ENCODE data around the gene STK16. TPM values are rescaled to one million over a fixed set of nuclear protein-coding genes. Genes with fewer than 3 reads are reported as not detected.
A peak's percentile ranks its signal among the peaks of the same experiment; 100 is the strongest.
"Not testable (repeated sequence)": the region's sequence is repeated elsewhere in the genome, so short reads cannot be mapped to it uniquely, and the experiment has no call there.

Gene STK16, protein sequence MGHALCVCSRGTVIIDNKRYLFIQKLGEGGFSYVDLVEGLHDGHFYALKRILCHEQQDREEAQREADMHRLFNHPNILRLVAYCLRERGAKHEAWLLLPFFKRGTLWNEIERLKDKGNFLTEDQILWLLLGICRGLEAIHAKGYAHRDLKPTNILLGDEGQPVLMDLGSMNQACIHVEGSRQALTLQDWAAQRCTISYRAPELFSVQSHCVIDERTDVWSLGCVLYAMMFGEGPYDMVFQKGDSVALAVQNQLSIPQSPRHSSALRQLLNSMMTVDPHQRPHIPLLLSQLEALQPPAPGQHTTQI
- total RNA-seq (10 to 100 TPM; 19.7 to 22.6 TPM), polyA plus RNA-seq (10 to 100 TPM; 26.8 to 37.2 TPM)
- long read RNA-seq, donor 1, transcript STK16-204 (8 exons, 2,868 nt) = major isoform, 5 of 7 reads
- long read RNA-seq, donor 1, partial matches to known transcripts = 1 of 7 reads
- long read RNA-seq, donor 1, other reads (novel, unspliced or antisense) = 0 of 7 reads
- long read RNA-seq, donor 2, partial matches to known transcripts = 1 of 4 reads
- long read RNA-seq, donor 2, other reads (novel, unspliced or antisense) = 2 of 4 reads

DNA sequence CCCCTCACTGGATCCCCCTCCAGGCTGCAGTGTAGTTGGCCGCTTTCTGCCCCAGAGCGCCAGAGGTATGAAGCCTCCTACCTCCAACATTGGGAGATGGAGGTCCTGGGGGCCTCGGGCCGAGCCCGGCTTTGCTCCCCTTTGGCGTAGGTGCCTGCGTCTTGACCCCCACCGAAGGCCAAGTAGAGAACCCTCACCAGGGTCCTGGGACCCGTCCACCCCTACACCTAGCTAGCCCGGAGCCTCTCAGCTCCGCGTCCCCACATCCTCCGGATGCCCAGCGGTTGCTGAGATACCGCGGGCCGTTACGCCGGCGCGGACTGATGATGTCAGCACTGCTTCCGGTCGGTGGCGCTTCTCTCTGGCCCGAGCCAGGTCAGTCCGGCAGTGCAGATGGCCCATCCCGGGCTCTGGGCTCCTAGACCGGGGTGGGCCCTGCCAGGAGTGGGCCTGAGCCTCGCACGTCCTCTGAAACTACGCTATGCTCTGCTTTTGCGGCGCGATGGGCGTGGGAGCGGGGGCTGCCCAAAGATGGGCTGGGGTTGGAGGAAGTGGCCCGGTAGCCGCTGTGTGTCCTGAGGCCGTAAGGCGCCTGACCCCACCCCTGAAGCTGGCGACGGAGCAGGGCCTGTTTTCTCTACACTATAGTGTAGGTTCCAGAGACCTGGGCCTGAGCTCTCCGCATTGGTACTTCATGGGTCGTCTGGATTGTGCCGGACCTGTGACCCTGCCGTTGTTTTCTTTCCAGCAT, at the start of gene STK16, which contains the start of gene GLB1L:
TSS of gene STK16 (plus strand) at position 332 of the 751 bp plus-strand sequence. CDS start 521 bp downstream, outside the sequence.
TSS of gene GLB1L (minus strand) at position 297 of the 751 bp plus-strand sequence. CDS start 1,871 bp downstream, outside the sequence.
- peak within 1 kb of the TSS; percentile 37 to 75 for H3K4me3 ChIP-seq (ENCODE audit: low read length in 2 of 2)
- no peaks in the 10 kb centered on the region for H3K9me3 ChIP-seq (ENCODE audit: control insufficient read depth, low read length)
- DNase-seq (peak; percentile 97 to 99), ATAC-seq (ENCODE audit: low FRiP score) (peak; percentile 95)
- no peaks in the 10 kb centered on the region for H3K27me3 ChIP-seq (ENCODE audit: control insufficient read depth in 1 of 2, insufficient read depth in 2 of 2, low read length in 1 of 2)
- intact Hi-C loops (cut with DNase I) = loop anchor here in 1 of 2 donors (5.0 kb wide), 1 partner anchor 47 kb away; no protein-coding TSS in a partner anchor
- no peaks in the 10 kb centered on the region for H3K36me3 ChIP-seq (ENCODE audit: control insufficient read depth in 1 of 2, insufficient read depth in 2 of 2, low read length in 1 of 2)
- H3K27ac ChIP-seq (ENCODE audit: low read depth in 1 of 2, low read length in 2 of 2) = peak within 1 kb of the TSS; percentile 36 to 80
- H3K4me1 ChIP-seq (ENCODE audit: control insufficient read depth in 1 of 2, insufficient read depth in 2 of 2, low read length in 2 of 2) = no peaks in the 10 kb centered on the region
- 0% methylated on average over 46 of the region's 46 CpGs for WGBS, 2 donors

DNA sequence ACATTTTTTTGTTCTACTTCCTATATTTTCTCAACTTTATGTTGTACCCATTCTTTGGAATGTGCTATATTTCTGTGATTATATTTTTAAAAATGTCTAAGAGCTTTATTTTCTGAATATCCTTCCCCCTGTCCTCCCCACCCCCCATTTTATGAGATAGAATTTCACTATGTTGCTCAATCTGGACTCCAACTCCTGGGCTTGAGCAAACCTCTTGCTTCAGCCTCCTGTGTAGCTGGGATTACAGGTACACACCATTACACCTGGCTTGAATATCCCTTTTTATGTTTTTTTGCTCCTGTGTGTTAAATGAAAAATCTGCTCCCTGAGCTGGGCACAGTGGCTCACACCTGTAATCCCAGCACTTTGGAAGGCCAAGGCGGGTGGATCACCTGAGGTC, 47.9 kb upstream of the STK16 start:
- Histone ChIP-seq H3K4me3 (ENCODE audit: low read length in 2 of 2) (no peak overlapping the region), H3K27ac (ENCODE audit: low read depth in 1 of 2, low read length in 2 of 2) (no peak overlapping the region), H3K36me3 (ENCODE audit: control insufficient read depth in 1 of 2, insufficient read depth in 2 of 2, low read length in 1 of 2) (no peaks in the 10 kb centered on the region), H3K27me3 (ENCODE audit: control insufficient read depth in 1 of 2, insufficient read depth in 2 of 2, low read length in 1 of 2) (no peaks in the 10 kb centered on the region), H3K4me1 (ENCODE audit: control insufficient read depth in 1 of 2, insufficient read depth in 2 of 2, low read length in 2 of 2) (no peaks in the 10 kb centered on the region), H3K9me3 (ENCODE audit: control insufficient read depth, low read length) (no peaks in the 10 kb centered on the region)
- DNase-seq (no peak), ATAC-seq (ENCODE audit: low FRiP score) (no peak)
- intact Hi-C loops (cut with DNase I) = no loop called here
- WGBS, 2 donors = 89 to 100% methylated on average over 1 of the region's 1 CpG

DNA sequence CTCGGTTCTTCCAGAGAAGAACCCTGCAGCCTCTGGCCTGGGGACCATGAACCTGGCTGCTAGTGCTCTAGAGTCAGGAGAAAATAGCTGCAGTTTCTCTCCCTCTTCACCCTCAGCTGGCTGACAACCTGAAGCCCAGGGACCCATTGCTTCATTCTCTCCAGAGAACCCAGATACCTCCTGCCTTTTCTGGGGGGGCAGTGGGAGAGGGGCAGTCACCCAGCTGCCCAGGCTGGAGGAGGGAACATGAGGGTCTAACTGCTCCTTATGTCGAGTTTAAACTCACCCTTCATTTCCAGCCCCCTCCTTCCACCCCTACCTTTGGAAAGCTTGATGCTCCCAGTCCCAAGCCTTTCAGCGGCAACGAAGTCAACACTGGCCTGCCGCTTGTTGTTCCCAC, 46.3 kb upstream of the STK16 start:
- Histone ChIP-seq H3K36me3 (ENCODE audit: control insufficient read depth in 1 of 2, insufficient read depth in 2 of 2, low read length in 1 of 2) (no peaks in the 10 kb centered on the region), H3K9me3 (ENCODE audit: control insufficient read depth, low read length) (no peaks in the 10 kb centered on the region), H3K27me3 (ENCODE audit: control insufficient read depth in 1 of 2, insufficient read depth in 2 of 2, low read length in 1 of 2) (no peaks in the 10 kb centered on the region), H3K27ac (ENCODE audit: low read depth in 1 of 2, low read length in 2 of 2) (no peak overlapping the region), H3K4me3 (ENCODE audit: low read length in 2 of 2) (no peak overlapping the region), H3K4me1 (ENCODE audit: control insufficient read depth in 1 of 2, insufficient read depth in 2 of 2, low read length in 2 of 2) (no peaks in the 10 kb centered on the region)
- intact Hi-C loops (cut with DNase I) = no loop called here
- DNase-seq (no peak), ATAC-seq (ENCODE audit: low FRiP score) (no peak)
- WGBS, 2 donors = 64 to 74% methylated on average over 5 of the region's 5 CpGs

DNA sequence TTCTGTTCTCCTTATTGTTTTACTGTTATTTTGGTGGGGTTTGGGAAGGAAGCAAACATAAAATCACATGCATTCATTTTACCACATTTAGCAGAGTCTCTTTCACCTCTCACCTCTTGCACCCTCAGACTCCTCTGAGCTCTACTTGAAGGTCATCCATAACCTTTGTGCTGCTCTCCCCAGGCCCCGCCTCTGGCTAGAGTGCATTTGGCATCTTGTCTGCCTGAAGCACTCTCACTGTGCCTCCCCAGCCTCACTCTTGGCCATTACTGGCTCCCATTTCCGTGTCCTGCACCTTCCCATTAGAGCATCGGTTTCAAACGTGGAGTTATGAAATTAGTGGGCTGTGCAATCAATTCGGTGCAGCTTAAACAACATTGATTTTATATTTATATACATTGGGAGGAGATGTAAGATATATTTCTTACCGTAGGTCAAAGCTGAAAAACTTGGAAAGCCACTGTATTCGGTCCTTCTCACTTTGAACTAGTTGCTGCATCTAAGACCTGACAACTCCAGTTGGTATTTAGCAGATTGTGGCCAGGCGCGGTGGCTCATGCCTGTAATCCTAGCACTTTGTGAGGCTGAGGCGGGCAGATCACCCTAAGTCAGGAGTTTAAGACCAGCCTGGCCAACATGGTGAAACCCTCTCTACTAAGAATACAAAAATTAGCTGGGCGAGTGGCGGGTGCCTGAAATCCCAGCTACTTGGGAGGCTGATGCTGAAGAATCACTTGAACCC, 45.6 kb upstream of the STK16 start:
- ATAC-seq (ENCODE audit: low FRiP score) (no peak), DNase-seq (no peak)

DNA sequence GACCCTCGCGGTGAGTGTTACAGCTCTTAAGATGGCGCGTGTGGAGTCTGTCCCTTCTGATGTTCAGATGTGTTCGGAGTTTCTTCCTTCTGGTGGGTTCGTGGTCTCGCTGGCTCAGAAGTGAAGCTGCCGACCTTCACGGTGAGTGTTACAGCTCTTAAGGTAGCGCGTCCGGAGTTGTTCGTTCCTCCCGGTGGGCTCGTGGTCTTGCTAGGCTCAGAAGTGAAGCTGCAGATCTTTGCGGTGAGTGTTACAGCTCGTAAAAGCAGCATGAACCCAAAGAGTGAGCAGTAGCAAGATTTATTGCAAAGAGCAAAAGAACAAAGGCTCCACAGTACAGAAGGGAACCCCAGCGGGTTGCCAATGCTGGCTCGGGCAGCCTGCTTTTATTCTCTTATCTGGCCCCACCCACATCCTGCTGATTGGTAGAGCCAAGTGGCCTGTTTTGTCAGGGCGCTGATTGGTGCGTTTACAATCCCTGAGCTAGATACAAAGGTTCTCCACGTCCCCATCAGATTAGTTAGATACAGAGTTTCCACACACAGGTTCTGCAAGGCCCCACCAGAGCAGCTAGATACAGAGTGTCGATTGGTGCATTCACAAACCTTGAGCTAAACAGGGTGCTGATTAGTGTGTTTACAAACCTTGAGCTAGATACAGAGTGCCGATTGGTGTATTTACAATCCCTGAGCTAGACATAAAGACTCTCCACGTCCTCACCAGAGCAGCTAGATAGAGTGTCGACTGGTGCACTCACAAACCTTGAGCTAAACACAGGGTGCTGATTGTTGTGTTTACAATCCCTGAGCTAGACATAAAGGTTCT, 44.6 kb upstream of the STK16 start:
- H3K27me3 ChIP-seq (ENCODE audit: control insufficient read depth in 1 of 2, insufficient read depth in 2 of 2, low read length in 1 of 2); H3K27ac ChIP-seq (ENCODE audit: low read depth in 1 of 2, low read length in 2 of 2); H3K4me1 ChIP-seq (ENCODE audit: control insufficient read depth in 1 of 2, insufficient read depth in 2 of 2, low read length in 2 of 2); H3K9me3 ChIP-seq (ENCODE audit: control insufficient read depth, low read length); DNase-seq; intact Hi-C loops (cut with DNase I); ATAC-seq (ENCODE audit: low FRiP score); H3K36me3 ChIP-seq (ENCODE audit: control insufficient read depth in 1 of 2, insufficient read depth in 2 of 2, low read length in 1 of 2); H3K4me3 ChIP-seq (ENCODE audit: low read length in 2 of 2): not testable (repeated sequence)
- 72 to 73% methylated on average over 24 to 25 of the region's 26 CpGs for WGBS, 2 donors

More for the DNA sequence above, 45.6 kb upstream of the STK16 start:
- H3K9me3 ChIP-seq (ENCODE audit: control insufficient read depth, low read length) = no peaks in the 10 kb centered on the region
- H3K36me3 ChIP-seq (ENCODE audit: control insufficient read depth in 1 of 2, insufficient read depth in 2 of 2, low read length in 1 of 2) = no peaks in the 10 kb centered on the region
- H3K27ac ChIP-seq (ENCODE audit: low read depth in 1 of 2, low read length in 2 of 2) = no peak overlapping the region
- 80 to 82% methylated on average over 12 of the region's 12 CpGs for WGBS, 2 donors
- H3K27me3 ChIP-seq (ENCODE audit: control insufficient read depth in 1 of 2, insufficient read depth in 2 of 2, low read length in 1 of 2) = no peaks in the 10 kb centered on the region
- intact Hi-C loops (cut with DNase I) = no loop called here
- H3K4me1 ChIP-seq (ENCODE audit: control insufficient read depth in 1 of 2, insufficient read depth in 2 of 2, low read length in 2 of 2) = no peaks in the 10 kb centered on the region
- no peak overlapping the region for H3K4me3 ChIP-seq (ENCODE audit: low read length in 2 of 2)

DNA sequence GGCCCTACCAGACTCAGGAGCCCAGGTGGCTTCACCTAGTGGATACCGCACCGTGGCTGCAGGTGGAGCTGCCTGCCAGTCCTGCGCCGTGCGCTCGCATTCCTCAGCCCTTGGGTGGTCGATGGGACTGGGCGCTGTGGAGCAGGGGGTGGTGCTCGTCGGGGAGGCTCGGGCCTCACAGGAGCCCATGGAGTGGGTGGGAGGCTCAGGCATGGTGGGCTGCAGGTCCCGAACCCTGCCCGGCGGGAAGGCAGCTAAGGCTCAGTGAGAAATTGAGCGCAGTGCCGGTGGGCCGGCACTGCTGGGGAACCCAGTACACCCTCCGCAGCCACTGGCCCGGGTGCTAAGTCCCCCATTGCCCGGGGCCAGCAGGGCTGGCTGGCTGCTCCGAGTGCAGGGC, 43.9 kb upstream of the STK16 start:
- intact Hi-C loops (cut with DNase I); H3K27me3 ChIP-seq (ENCODE audit: control insufficient read depth in 1 of 2, insufficient read depth in 2 of 2, low read length in 1 of 2); H3K4me1 ChIP-seq (ENCODE audit: control insufficient read depth in 1 of 2, insufficient read depth in 2 of 2, low read length in 2 of 2); H3K9me3 ChIP-seq (ENCODE audit: control insufficient read depth, low read length); H3K4me3 ChIP-seq (ENCODE audit: low read length in 2 of 2); ATAC-seq (ENCODE audit: low FRiP score); H3K27ac ChIP-seq (ENCODE audit: low read depth in 1 of 2, low read length in 2 of 2); H3K36me3 ChIP-seq (ENCODE audit: control insufficient read depth in 1 of 2, insufficient read depth in 2 of 2, low read length in 1 of 2); DNase-seq: not testable (repeated sequence)
- WGBS, 2 donors = 90 to 92% methylated on average over 20 to 21 of the region's 21 CpGs

DNA sequence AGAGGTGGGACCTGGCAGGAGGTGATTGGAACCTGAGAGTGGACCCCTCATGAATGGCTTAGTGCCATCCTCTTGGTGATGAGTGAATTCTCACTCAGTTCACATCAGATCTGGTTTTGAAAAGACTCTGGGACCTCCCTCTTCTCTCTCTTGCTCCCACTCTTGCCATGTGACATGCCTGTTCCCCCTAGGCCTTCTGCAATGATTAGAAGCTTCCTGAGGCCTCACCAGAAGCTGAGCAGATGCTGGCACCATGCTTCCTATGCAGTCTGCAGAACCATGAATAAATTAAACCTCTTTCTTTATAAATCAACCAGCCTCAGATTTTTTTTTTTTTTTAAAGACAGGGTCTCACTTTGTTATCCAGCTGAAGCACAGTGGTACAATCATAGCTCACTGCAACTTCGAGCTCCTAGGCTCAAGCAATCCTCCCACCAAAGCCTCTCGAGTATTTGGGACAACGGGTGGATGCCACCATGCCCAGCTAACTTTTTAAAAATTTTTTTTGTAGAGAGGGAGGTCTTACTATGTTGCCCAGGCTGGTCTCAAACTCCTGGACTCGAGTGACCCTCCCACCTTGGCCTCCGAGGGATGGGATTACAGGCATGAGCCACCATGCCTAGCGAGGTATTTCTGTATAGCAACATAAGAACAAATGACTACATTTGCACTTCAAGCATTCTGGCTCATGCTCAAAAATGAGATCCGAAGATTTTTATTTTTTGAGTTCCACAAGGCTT, 40.7 kb upstream of the STK16 start:
- no peaks in the 10 kb centered on the region for H3K27me3 ChIP-seq (ENCODE audit: control insufficient read depth in 1 of 2, insufficient read depth in 2 of 2, low read length in 1 of 2)
- no peaks in the 10 kb centered on the region for H3K9me3 ChIP-seq (ENCODE audit: control insufficient read depth, low read length)
- H3K4me1 ChIP-seq (ENCODE audit: control insufficient read depth in 1 of 2, insufficient read depth in 2 of 2, low read length in 2 of 2) = no peaks in the 10 kb centered on the region
- no peak overlapping the region for H3K4me3 ChIP-seq (ENCODE audit: low read length in 2 of 2)
- DNase-seq (no peak), ATAC-seq (ENCODE audit: low FRiP score) (no peak)
- H3K36me3 ChIP-seq (ENCODE audit: control insufficient read depth in 1 of 2, insufficient read depth in 2 of 2, low read length in 1 of 2) = peaks cover 0 to 4% of the 10 kb centered on the region in 2 donors
- H3K27ac ChIP-seq (ENCODE audit: low read depth in 1 of 2, low read length in 2 of 2) = no peak overlapping the region
- WGBS, 2 donors = 74 to 76% methylated on average over 7 of the region's 7 CpGs
- intact Hi-C loops (cut with DNase I) = no loop called here
